HG03039 (cell line): ENCODE measurements around the gene COIL.
"Not testable (repeated sequence)": the region's sequence is repeated elsewhere in the genome, so short reads cannot be mapped to it uniquely, and the experiment has no call there.

ENCODE experiments used
- ATAC-seq: cut with Tn5 transposase; IDR thresholded peaks from one replicate; pipeline ENCODE4 v1.9.1; 2021; ENCODE audit warnings: mild to moderate bottlenecking, moderate library complexity; ENCODE audit not compliant: unreplicated experiment

COIL gene, protein sequence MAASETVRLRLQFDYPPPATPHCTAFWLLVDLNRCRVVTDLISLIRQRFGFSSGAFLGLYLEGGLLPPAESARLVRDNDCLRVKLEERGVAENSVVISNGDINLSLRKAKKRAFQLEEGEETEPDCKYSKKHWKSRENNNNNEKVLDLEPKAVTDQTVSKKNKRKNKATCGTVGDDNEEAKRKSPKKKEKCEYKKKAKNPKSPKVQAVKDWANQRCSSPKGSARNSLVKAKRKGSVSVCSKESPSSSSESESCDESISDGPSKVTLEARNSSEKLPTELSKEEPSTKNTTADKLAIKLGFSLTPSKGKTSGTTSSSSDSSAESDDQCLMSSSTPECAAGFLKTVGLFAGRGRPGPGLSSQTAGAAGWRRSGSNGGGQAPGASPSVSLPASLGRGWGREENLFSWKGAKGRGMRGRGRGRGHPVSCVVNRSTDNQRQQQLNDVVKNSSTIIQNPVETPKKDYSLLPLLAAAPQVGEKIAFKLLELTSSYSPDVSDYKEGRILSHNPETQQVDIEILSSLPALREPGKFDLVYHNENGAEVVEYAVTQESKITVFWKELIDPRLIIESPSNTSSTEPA

DNA sequence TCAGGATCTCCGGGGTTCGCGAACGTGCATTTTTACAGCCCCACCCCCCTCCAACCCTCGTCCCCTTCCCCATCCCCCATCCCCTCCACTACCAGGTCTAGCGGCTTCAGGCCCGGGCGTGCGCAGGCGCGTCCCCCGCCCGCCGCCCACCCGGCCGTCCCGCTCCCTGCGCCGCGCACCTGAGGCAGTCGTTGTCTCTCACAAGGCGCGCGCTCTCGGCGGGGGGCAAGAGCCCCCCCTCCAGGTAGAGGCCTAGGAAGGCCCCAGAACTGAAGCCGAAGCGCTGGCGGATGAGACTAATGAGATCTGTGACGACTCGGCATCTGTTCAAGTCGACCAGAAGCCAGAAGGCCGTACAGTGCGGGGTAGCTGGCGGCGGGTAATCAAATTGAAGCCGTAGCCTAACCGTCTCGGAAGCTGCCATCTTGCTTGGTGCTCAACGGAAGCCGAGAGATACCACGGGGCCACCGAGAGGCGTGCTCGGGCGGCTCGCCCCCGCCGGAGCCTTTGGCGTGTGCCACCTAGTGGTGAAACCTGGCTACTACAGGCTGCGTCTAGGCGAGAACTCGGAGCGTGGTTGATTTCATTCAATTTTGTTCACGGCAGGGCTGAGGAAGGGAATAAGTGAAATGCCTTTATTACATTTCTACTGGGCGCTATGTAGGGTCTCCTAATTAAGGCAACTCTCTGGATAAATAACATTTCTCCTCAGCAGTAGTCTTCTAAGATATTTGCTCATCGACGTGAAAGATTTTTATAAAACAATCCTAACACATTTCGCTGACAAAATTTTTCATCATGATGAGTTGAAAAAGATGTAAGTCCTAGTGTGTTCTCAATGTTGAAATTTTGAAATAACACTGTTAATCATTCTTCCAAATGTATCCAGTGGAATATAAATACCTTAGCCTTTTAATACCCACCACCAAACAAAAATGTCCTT lies at the start of gene COIL:
Gene COIL (minus strand): TSS at position 455 of the 943 bp plus-strand sequence. CDS start 31 bp downstream, at position 424.
- peak; percentile 92 for ATAC-seq

DNA sequence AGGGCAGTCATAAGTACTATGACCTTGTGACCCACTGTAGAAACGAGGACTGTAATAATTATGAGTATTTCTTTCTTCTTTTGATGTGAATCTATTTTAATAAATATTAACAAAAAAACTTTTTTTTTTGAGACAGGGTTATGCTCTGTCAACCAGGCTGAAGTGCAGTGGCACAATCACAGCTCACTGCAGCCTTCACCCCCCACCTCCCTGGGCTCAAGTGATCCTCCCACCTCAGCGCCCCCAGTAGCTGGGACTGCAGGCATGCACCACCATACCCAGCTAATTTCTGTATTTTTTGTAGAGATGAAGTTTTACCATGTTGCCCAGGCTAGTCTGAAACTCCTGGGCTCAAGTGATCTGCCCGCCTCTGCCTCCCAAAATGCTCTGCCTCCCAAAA lies 49.6 kb upstream of the COIL start:
- no peak for ATAC-seq

DNA sequence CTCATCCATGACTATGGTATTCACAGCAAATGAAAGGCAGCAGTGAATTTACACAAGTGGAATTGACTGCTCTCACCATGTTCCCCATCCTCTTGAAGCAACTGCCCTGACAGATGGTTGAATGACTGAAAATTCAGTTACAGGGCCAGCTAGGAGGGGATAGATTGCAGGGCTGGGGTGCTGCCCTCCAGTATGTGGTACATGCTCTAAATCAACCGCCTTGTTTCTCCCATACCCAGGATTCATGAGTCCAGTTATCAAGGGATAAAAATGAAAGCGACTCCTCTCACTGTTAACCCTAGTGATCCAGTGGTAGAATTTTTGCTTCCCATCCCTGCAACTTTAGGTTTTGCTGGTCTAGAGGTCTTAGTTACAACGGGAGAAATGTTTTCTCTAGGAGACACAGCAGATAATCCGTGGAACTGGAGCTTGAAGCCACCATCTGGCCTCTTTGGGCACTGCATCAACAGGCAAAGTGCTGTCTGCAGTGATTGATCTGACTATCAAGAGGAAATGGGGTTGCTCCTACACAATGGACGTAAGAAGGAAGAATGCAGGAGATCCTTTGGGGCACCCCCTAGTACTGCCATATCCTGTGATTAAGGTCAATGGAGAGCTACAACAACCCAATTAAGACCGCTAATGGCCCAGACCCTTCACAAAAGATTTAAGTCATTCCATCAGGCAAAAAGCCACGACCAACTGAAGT lies 49.0 kb upstream of the COIL start:
- ATAC-seq = no peak

DNA sequence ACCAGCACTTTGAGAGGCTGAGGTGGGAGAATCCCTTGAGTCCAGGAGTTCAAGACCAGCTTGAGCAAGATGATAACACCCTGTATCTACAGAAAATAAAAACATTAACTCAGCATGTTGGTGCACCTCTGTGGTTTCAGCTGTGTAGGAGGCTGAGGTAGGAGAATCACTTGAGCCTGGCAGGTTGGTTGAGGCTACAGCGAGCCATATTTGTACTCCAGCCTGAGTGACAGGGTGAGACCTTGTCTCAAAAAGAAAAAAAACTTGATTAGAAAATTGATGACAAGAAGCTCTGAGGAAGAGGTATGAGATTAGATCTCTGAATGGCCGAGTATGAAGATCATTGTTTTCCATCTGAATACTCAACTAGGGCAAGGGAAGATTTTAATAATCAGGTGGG lies 48.1 kb upstream of the COIL start:
- ATAC-seq = no peak

DNA sequence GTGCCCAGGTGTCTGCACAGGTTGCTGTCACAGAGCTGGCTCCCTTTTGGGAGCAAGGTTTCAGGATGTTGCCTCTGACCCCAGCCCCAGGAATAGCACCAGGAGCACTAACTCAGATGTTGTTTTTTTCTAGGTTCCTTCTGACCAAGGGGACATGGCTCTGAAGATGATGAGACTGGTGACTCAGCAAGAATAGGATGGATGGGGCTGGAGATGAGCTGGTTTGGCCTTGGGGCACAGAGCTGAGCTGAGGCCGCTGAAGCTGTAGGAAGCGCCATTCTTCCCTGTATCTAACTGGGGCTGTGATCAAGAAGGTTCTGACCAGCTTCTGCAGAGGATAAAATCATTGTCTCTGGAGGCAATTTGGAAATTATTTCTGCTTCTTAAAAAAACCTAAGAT lies 45.2 kb upstream of the COIL start:
- no peak for ATAC-seq

DNA sequence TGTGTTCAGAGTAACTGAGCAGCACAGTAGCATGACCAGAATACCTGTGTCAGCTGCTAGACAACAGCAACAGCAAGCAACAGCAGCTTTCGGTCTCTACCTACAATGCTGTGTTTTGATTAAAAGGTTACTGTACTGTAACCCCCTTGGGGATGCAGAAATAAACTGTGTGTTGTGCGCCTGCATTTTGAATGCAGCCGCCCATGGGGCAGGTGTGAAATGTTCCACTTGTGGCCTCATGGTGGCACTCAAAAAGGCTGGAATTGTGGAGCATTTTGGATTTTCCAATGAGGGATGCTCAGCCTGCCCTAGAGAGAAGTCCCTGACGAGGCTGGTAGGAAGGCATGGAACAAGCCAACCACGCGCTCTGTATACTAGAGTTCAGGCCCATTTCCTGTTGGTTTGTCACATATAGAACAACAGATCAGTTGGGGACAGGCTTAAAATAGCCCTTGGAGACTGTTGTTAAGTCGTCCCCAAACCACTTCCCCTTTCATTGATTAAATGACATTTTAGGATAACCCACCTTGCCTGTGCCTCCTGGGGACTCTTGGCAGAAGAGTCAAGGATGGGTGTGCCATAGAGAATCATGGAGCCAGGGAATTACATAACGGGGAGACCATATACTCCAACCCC lies 44.2 kb upstream of the COIL start:
- peak; percentile 74 for ATAC-seq

DNA sequence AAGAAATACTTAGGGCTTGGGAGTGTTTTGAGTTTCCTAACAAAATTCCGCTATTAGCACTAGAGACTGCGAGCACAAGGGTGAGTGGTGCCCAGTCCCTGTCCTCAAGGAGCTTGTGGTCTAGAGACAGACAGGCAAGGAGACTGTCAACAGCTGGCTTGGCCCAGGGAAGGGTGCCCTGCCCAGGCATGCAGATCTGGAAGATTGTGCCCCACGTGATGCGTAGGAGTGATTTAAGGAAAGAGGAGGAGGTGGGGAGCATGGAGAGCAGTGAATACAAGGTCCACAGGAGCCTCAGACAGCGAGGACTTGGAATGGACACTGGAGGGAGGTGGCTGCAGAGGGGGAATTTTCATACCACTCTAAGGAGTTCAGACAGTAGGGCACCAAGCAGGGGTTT lies 42.1 kb upstream of the COIL start:
- ATAC-seq = no peak

DNA sequence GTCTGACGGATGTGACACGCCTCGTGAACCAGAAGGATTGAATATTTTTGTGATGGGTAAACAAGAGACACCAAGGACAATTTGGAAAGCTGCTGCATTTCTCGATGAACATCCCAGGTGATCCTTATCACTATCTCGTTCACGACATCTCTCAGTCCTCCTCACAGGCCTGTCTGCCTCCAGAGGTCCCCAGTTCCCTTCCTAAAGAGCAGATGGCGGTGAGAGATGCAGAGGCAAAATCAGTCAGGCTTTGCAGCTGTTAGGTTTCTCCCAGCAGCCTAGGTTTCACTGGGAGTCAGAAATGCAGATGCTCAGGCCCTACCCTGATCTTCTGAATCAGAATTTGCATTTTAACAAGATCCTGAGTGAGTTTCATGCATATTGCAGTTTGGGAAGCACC lies 40.7 kb upstream of the COIL start:
- no peak for ATAC-seq

DNA sequence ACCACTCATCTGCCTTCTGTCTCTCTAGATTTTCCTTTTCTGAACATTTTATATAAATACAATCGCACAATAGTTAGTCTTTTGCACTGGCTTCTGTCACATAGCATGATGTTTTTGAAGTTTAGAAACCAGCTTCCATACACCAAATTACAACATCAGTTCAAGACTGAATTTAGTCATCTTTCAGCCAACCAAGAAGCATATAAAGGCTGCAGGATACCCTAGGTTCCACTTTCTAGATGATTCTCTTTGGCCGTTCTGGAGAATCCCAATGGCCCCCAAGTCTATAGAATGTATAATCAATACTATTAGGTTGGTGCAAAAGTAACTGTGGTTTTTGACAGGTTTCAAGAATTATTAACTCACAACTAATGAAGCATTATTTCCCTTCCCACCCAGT lies 36.5 kb upstream of the COIL start:
- ATAC-seq = no peak

DNA sequence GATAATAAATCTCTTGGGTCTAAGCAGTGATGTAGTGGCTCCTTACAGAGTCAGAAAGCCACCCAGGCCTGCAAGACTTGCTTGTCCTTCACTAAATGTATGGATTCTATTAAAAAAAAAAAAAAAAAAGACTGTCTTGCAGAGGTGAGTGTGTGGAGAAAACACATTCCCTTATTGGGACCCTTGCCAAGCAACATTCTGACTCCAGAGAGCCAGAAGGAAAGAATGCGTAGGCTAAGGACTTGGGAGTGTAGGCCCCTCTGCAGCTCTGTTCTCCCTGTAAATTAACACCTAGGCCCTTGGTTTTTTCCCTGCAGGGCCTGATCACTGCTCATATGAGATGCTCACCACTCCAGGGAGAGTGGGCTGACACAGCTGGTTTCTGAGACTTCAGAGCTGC lies 34.9 kb upstream of the COIL start:
- no peak for ATAC-seq

DNA sequence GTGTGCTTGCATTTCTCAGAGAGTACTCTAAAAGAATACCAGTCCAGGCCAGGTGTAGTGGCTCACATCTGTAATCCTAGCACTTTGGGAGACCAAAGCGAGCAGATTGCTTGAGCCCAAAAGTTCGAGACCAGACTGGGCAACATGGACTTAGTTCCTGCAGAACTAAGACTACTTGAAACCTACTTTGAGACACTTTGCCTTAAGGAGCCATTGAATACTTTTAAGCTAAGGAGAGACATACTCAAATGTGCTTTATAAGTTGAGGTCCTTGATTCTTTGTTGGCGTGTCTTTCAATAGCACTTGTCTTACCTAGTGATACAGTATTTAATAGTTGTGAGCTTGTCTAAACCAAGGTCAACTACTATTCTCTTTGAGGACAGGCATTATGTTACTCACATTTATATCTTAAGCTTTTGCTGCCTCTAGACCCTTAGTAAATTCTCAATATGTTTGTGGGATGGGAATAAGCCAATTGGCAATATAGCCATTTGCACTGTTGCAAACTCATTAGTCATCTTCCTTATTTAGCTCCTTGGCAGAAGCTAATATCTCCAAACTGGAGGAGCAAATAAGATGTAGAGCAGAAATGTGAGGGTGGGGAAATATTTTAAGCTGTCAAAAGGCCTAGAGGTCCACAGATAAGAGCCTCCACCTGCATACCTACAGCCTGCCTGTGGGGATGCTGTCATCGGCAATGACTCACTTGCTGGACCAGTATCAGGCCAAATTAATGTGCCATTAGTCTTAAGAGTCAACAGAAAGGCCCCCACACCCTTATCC lies 33.4 kb upstream of the COIL start:
- ATAC-seq = no peak

DNA sequence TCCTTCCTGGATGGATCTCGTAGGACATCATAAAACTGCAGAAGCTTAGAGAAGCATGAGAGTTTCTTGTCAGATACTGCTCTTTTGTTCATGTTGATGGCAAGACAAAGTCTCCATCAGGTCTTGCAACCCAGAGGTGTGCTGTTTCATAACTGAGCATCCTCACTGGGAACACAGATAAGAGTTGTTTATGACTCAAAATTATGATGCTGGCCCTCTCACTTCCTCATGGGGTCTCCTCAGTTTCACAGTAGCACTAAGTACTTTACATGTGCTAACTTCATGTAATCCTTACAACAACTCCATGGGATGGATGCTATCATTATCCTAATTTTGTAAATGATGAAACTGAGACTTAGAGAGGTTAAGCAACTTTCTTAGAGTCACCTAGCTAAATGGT lies 31.5 kb upstream of the COIL start:
- ATAC-seq = no peak

DNA sequence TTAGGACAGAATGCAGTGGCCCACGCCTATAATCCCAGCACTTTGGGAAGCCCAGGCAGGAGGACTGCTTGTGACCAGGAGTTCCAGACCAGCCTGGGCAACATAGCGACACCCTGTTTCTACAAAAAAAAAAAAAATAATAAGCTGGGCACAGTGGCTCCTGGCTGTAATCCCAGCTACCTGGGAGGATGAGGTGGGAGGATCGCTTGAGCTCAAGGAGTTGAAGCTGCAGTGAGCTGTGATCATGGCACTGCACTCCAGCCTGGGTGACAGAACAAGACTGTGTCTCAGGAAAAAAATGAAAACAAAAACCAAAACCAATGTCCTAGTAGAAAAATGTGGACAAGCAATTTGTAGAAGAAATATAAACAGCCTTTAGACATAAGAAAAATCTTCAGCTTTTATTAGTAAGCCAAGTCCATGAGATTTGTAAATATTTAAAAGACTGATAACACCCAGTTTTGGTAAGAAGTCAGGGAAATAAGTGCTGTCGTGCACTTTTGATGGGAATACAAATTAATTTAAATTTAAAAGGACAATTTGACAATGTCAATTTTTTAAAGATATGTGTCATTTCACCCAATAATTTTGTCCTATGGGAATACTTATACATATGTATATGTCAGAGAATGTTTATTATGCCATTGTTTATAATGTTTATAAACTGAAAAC lies 28.2 kb upstream of the COIL start:
- ATAC-seq = no peak

DNA sequence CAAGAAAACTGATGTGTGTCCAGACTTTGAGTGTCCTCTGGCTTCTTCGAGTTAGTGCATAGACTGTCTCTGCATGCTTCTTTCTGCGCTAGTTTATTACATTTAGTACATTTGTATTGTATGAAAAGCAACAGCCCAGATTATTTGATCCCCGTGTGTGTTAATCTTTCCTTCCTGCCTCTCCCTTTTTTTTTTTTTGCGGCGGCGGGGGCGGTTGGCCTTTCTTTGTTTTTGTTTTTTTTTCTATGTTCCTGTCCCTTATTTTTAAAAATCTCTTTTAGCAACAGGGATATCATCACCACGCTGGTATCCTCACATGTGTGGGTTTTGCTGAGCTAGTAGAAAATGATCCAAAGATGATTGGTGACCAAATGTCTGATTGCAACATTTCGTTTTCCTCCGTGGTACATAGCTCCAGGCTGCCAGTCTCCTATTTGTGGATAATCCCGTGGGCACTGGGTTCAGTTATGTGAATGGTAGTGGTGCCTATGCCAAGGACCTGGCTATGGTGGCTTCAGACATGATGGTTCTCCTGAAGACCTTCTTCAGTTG lies 26.5 kb upstream of the COIL start:
- ATAC-seq = no peak

DNA sequence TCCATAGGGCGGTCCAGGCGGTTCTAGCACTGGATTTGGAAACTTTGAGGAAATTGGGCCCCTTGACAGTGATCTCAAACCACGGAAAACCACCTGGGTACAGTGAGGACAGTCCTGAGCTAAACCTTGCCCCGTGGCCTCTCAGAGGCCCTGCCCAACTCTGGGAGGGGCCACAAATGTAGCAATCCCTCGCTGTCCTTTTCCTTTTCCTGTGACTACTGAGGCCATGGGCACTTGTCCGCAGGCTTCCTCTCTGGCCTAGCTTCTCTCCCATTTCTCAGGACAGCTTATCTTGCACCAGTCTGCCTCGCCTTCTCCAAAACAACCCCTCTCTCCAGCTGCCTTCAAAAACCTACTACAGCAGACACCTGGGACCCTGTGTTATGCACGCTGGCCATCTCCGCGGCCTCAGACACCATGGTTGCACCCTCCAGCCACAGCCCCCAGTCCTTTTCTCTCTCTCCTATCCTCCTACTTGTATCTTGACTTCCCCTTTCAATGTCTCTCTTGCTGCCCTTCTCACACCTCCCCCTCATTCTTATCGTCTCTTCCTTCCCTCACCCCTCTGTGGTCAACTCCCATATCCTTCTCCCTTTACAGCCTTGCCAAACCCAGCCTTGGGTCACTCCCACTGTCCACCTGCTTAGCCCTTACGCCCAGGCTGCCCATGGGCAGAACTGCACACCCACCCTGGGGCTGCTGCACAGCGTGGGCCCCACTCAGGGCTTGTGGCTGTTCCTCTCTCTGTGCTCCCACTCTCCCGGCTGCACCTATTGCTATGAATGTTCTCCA lies 24.7 kb upstream of the COIL start:
- no peak for ATAC-seq

DNA sequence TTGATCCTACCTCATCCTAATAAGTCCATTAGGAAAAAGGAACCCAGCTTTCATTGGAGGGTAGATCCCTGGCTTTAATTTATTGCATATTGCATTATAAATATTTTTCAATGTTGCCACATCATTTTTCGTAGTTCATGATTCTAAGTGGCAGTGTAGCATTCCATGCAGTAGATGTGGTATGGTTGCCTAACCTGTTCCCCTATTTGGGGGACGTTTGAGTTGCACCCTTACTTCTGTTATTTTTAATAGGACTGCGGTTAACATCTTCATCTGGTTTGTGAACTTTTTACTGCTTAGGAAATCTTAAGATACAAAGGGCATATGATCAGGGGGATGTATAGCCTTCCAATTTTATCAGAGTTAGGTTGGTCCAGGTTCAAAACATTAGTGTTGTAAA lies 22.5 kb upstream of the COIL start:
- ATAC-seq = no peak

DNA sequence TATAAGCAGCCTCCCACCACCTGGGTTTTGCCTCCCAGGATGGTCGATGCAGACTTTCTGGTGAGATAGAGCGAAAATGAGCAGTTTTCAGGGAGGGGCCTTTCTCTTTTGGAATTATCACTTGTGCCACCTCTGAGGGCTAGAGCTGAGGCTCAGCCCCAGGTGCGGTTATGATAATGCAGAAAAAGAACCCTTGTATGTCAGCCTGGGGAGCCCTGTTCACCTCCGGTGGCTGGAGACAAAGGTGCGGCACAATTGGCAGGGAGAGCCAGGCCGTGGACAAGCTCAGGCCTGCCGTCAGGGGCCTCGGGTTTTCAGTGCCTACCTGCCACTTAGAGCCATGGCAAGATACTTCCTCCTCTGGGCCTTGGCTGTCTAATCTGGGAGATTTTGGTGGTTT lies 21.5 kb upstream of the COIL start:
- no peak for ATAC-seq

DNA sequence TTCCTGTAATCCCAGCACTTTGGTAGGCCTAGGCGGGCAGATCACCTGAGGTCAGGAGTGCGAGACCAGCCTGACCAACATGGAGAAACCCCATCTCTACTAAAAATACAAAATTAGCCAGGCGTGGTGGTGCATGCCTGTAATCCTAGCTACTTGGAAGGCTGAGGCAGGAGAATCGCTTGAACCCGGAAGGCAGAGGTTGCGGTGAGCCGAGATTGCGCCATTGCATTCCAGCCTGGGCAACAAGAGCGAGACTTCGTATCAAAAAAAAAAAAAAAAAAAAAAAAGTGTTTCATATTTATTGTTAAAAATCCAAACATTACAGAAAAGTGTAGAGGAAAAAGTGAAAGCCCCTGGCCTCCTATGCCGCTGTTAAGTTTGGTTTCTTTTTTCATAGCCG lies 19.7 kb upstream of the COIL start:
- not testable (repeated sequence) for ATAC-seq
